Osteocyte (in vitro differentiated cells): Measurements from ENCODE around the gene CHD8. TPM values are rescaled to one million over a fixed set of nuclear protein-coding genes. Genes with fewer than 3 reads are reported as not detected.

Source experiments
- DNase-seq: peaks from one replicate; pipeline ENCODE4 v3.0.0; 2021; ENCODE audit warnings: mixed read lengths; ENCODE audit not compliant: unreplicated experiment; ENCODE audit errors: extremely low spot score
- H3K27ac Mint-ChIP-seq: one replicate; pipeline ENCODE4 v1.8.0; 2021; ENCODE audit warnings: mild to moderate bottlenecking, mixed read lengths; ENCODE audit not compliant: unreplicated experiment
- H3K27me3 Mint-ChIP-seq: one replicate; pipeline ENCODE4 v1.8.0; 2021; ENCODE audit warnings: mixed read lengths; ENCODE audit not compliant: unreplicated experiment
- H3K36me3 Mint-ChIP-seq: one replicate; pipeline ENCODE4 v1.8.0; 2021; ENCODE audit warnings: mixed read lengths; ENCODE audit not compliant: unreplicated experiment
- H3K4me1 Mint-ChIP-seq: one replicate; pipeline ENCODE4 v1.8.0; 2021; ENCODE audit warnings: mixed read lengths; ENCODE audit not compliant: unreplicated experiment
- H3K4me3 Mint-ChIP-seq: one replicate; pipeline ENCODE4 v1.8.0; 2021; ENCODE audit warnings: mild to moderate bottlenecking, moderate library complexity, mixed read lengths; ENCODE audit not compliant: unreplicated experiment
- H3K9me3 Mint-ChIP-seq: one replicate; pipeline ENCODE4 v1.8.0; 2021; ENCODE audit warnings: mixed read lengths; ENCODE audit not compliant: unreplicated experiment
- CTCF ChIP-seq: fragments of 200-600 bp; sonication (generic); IDR thresholded peaks from 2 replicates; pipeline ENCODE4 v1.5.0; 2021; ENCODE audit warnings: antibody characterized with exemption, mild to moderate bottlenecking, moderate library complexity
- total RNA-seq: library from RNA; stranded (reverse); gene quantifications from 2 replicates; pipeline ENCODE4 v1.2.1, GENCODE V29; 2021

Gene CHD8
- total RNA-seq, 1 donor from 2014 or later = 86.0 TPM

- Mint-ChIP-seq H3K4me1 (no peaks in the 10 kb centered on the region), H3K4me3 (no peak overlapping the region), H3K27ac (no peak overlapping the region), H3K36me3 (peaks cover 54% of the 10 kb centered on the region), H3K9me3 (no peaks in the 10 kb centered on the region), H3K27me3 (no peaks in the 10 kb centered on the region)
- no peak for TF ChIP-seq CTCF
- DNase-seq = no peak
Observed at GRCh38 chr14:21415329-21415728, 40.6 kb downstream of the CHD8 start.

GRCh38 chr14:21414137-21414631 lies 41.7 kb downstream of the CHD8 start:
- Mint-ChIP-seq H3K27ac (no peak overlapping the region), H3K4me1 (no peaks in the 10 kb centered on the region), H3K9me3 (no peaks in the 10 kb centered on the region), H3K4me3 (no peak overlapping the region), H3K36me3 (peaks cover 60% of the 10 kb centered on the region), H3K27me3 (no peaks in the 10 kb centered on the region)
- no peak for TF ChIP-seq CTCF
- no peak for DNase-seq

GRCh38 chr14:21408147-21408546 lies 47.8 kb downstream of the CHD8 start:
- DNase-seq = no peak
- peak overlapping the region; percentile 2 for H3K27ac Mint-ChIP-seq
- H3K4me3 Mint-ChIP-seq = no peak overlapping the region
- H3K27me3 Mint-ChIP-seq = no peaks in the 10 kb centered on the region
- peaks cover 78% of the 10 kb centered on the region for H3K36me3 Mint-ChIP-seq
- no peaks in the 10 kb centered on the region for H3K9me3 Mint-ChIP-seq
- H3K4me1 Mint-ChIP-seq = no peaks in the 10 kb centered on the region
- no peak for TF ChIP-seq CTCF

DNA sequence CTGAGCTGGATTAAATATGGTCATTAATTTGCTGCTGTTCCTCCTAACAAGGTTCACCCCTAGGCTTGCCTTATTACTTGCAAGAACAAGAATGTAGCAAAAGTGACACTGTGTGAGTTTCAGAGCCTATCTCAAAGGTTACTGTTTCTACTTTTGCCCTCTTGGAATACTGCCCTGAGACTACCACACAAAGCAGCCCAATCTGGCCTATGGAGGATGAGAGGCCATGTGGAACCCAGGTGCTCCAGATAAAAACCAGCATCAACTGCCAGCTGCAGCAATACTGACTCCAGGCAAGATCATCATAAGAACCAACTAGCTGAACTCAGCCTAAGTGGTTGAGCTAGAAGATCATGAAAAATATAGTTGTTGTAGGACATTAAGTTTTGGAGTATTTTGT lies 49.7 kb downstream of the CHD8 start:
- Mint-ChIP-seq H3K4me3 (no peak overlapping the region), H3K27ac (no peak overlapping the region), H3K27me3 (no peaks in the 10 kb centered on the region), H3K9me3 (no peaks in the 10 kb centered on the region), H3K4me1 (no peaks in the 10 kb centered on the region), H3K36me3 (peaks cover 78% of the 10 kb centered on the region)
- no peak for DNase-seq
- no peak for TF ChIP-seq CTCF

GRCh38 chr14:21405097-21405496 lies 50.8 kb downstream of the CHD8 start:
- H3K9me3 Mint-ChIP-seq = no peaks in the 10 kb centered on the region
- H3K27me3 Mint-ChIP-seq = no peaks in the 10 kb centered on the region
- H3K36me3 Mint-ChIP-seq = peaks cover 78% of the 10 kb centered on the region
- no peaks in the 10 kb centered on the region for H3K4me1 Mint-ChIP-seq
- no peak overlapping the region for H3K27ac Mint-ChIP-seq
- no peak for DNase-seq
- no peak for TF ChIP-seq CTCF
- H3K4me3 Mint-ChIP-seq = no peak overlapping the region
